ENCODE results near the gene PIGT.

DNA sequence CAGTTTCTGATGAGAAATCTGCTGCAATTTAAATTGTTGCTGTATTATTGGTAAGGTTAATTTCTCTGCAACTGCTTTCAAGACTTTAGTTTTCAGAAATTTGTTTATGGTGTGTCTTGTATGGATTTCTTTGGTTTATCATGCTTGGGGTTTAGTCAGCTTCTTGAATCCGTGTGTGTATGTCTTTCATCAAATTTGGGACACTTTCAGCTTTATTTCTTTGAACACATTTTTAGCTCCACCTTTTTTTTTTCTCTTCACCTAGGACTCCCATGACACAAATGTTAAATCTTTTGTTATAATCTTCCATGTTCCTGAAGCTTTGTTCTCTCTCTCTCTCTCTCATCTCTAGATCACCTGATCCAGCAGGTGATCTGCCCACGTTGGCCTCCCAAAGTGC, 24.4 kb upstream of the PIGT start:
- TF ChIP-seq CSDC2 (CRISPR knock-in tag; IDR thresholded peaks at IDR 0.05) (no peak), TCF4 (CRISPR knock-in tag; IDR thresholded peaks at IDR 0.05; ENCODE audit: borderline replicate concordance) (no peak), ZNF8 (CRISPR knock-in tag; IDR thresholded peaks at IDR 0.05) (no peak), TOX (CRISPR knock-in tag; IDR thresholded peaks at IDR 0.05; ENCODE audit: borderline replicate concordance) (no peak), RARB (CRISPR knock-in tag; IDR thresholded peaks at IDR 0.05) (no peak), PPARA (CRISPR knock-in tag; IDR thresholded peaks at IDR 0.05; ENCODE audit: borderline replicate concordance) (no peak), SNAI2 (CRISPR knock-in tag; IDR thresholded peaks at IDR 0.05) (no peak), ZFP30 (CRISPR knock-in tag; IDR thresholded peaks at IDR 0.05) (no peak), ZC3H10 (CRISPR knock-in tag; IDR thresholded peaks at IDR 0.05) (no peak), ESRRG (CRISPR knock-in tag; IDR thresholded peaks at IDR 0.05) (no peak), OSR1 (CRISPR knock-in tag; IDR thresholded peaks at IDR 0.05) (no peak)
- TF ChIP-seq, protein P1, sequence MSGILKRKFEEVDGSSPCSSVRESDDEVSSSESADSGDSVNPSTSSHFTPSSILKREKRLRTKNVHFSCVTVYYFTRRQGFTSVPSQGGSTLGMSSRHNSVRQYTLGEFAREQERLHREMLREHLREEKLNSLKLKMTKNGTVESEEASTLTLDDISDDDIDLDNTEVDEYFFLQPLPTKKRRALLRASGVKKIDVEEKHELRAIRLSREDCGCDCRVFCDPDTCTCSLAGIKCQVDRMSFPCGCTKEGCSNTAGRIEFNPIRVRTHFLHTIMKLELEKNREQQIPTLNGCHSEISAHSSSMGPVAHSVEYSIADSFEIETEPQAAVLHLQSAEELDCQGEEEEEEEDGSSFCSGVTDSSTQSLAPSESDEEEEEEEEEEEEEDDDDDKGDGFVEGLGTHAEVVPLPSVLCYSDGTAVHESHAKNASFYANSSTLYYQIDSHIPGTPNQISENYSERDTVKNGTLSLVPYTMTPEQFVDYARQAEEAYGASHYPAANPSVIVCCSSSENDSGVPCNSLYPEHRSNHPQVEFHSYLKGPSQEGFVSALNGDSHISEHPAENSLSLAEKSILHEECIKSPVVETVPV (CRISPR knock-in tag; IDR thresholded peaks at IDR 0.05) = no peak
- TF ChIP-seq, protein P2, sequence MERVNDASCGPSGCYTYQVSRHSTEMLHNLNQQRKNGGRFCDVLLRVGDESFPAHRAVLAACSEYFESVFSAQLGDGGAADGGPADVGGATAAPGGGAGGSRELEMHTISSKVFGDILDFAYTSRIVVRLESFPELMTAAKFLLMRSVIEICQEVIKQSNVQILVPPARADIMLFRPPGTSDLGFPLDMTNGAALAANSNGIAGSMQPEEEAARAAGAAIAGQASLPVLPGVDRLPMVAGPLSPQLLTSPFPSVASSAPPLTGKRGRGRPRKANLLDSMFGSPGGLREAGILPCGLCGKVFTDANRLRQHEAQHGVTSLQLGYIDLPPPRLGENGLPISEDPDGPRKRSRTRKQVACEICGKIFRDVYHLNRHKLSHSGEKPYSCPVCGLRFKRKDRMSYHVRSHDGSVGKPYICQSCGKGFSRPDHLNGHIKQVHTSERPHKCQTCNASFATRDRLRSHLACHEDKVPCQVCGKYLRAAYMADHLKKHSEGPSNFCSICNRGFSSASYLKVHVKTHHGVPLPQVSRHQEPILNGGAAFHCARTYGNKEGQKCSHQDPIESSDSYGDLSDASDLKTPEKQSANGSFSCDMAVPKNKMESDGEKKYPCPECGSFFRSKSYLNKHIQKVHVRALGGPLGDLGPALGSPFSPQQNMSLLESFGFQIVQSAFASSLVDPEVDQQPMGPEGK (CRISPR knock-in tag; IDR thresholded peaks at IDR 0.05; ENCODE audit: borderline replicate concordance) = no peak
- TF ChIP-seq, protein P3, sequence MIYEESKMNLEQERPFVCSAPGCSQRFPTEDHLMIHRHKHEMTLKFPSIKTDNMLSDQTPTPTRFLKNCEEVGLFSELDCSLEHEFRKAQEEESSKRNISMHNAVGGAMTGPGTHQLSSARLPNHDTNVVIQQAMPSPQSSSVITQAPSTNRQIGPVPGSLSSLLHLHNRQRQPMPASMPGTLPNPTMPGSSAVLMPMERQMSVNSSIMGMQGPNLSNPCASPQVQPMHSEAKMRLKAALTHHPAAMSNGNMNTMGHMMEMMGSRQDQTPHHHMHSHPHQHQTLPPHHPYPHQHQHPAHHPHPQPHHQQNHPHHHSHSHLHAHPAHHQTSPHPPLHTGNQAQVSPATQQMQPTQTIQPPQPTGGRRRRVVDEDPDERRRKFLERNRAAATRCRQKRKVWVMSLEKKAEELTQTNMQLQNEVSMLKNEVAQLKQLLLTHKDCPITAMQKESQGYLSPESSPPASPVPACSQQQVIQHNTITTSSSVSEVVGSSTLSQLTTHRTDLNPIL (CRISPR knock-in tag; IDR thresholded peaks at IDR 0.05; ENCODE audit: low read depth) = no peak

Data from SK-N-SH treated with all-trans-retinoic acid at 6 μM for 48 hours (cell line).